ENCODE measurements around the gene B3GLCT. TPM values are rescaled to one million over a fixed set of nuclear protein-coding genes. Genes with fewer than 3 reads are reported as not detected.

Gene B3GLCT
- total and polyA plus RNA-seq, 10 of the 15 experiments (the other 5 are each of a cell fraction or from before 2014, with no cell fraction given): 0.07 to 0.89 (median 0.25) TPM

- ATAC-seq (no peak), DNase-seq (ENCODE audit: low read depth, low spot score) (no peak), FAIRE-seq (no peak)
- Histone ChIP-seq H3K4me1 (ENCODE audit: control insufficient read depth, insufficient read depth, low read length) (no peaks in the 10 kb centered on the region), H3K9me3 (replicated peaks; ENCODE audit: control insufficient read depth, insufficient read depth, low read length) (no peaks in the 10 kb centered on the region; the same call in 2 of the 3 replicates), H3K79me2 (ENCODE audit: control insufficient read depth, insufficient read depth, low read length) (no peaks in the 10 kb centered on the region), H2AFZ (ENCODE audit: control insufficient read depth, low read depth, low read length) (no peak overlapping the region), H3K4me3 (no peak overlapping the region), H3K9ac (ENCODE audit: control insufficient read depth, insufficient read depth, low read length) (no peak overlapping the region), H4K20me1 (ENCODE audit: control insufficient read depth, insufficient read depth) (no peaks in the 10 kb centered on the region), H3K4me2 (ENCODE audit: control insufficient read depth, insufficient read depth) (no peak overlapping the region), H3K27ac (ENCODE audit: control insufficient read depth, insufficient read depth) (no peak overlapping the region), H3K27me3 (replicated peaks in 1 of 2; ENCODE audit: control insufficient read depth in 2 of 2, insufficient read depth in 2 of 2, low read length in 1 of 2) (no peaks in the 10 kb centered on the region; a peak in 1 of 4 replicates), H3K36me3 (ENCODE audit: control insufficient read depth in 2 of 2, insufficient read depth in 2 of 2, low read length in 1 of 2) (no peaks in the 10 kb centered on the region)
- WGBS (ENCODE audit: insufficient coverage, insufficient replicate concordance, low lambda C conversion rate, missing lambda C conversion rate): 0% methylated on average over 2 of the region's 2 CpGs
- ChIA-PET CTCF (no interaction called here), SMC1A (ENCODE audit: uncharacterized antibody, unreplicated experiment) (no interaction called here), RAD21 (ENCODE audit: unreplicated experiment) (no interaction called here), POLR2A (no interaction called here)
- in situ Hi-C loops (cut with MboI) (no loop called here), intact Hi-C loops (cut with micrococcal nuclease; ENCODE audit: unreplicated experiment) (no loop called here)
- no TSS peak for BruUV-seq (replicated peaks)
- TF ChIP-seq IRF4 (IDR thresholded peaks at IDR 0.05; ENCODE audit: low read depth, low read length) (no peak), MTA2 (IDR thresholded peaks at IDR 0.05; ENCODE audit: low read depth) (no peak), CBX3 (IDR thresholded peaks at IDR 0.05; ENCODE audit: borderline replicate concordance, low read depth) (no peak), LARP7 (IDR thresholded peaks at IDR 0.05) (no peak), SMAD5 (IDR thresholded peaks at IDR 0.05; ENCODE audit: low read depth) (no peak), HDGF (IDR thresholded peaks at IDR 0.05) (no peak)
Observed at GRCh38 chr13:31357581-31357980, 157.8 kb downstream of the B3GLCT start.

GRCh38 chr13:31361673-31362072 lies 161.9 kb downstream of the B3GLCT start:
- no peaks in the 10 kb centered on the region for H4K20me1 ChIP-seq (ENCODE audit: control insufficient read depth, insufficient read depth)
- RAD21 ChIA-PET (ENCODE audit: unreplicated experiment): no interaction called here
- SMC1A ChIA-PET (ENCODE audit: uncharacterized antibody, unreplicated experiment): no interaction called here
- DNase-seq (ENCODE audit: low read depth, low spot score) (no peak), ATAC-seq (no peak), FAIRE-seq (no peak)
- no peak overlapping the region for H2AFZ ChIP-seq (ENCODE audit: control insufficient read depth, low read depth, low read length)
- CTCF ChIA-PET: no interaction called here
- WGBS (ENCODE audit: insufficient coverage, insufficient replicate concordance, low lambda C conversion rate, missing lambda C conversion rate): 0% methylated on average over 1 of the region's 1 CpG
- H3K4me2 ChIP-seq (ENCODE audit: control insufficient read depth, insufficient read depth): no peak overlapping the region
- H3K9ac ChIP-seq (ENCODE audit: control insufficient read depth, insufficient read depth, low read length): no peak overlapping the region
- intact Hi-C loops (cut with micrococcal nuclease; ENCODE audit: unreplicated experiment): no loop called here
- no peaks in the 10 kb centered on the region for H3K36me3 ChIP-seq (ENCODE audit: control insufficient read depth in 2 of 2, insufficient read depth in 2 of 2, low read length in 1 of 2)
- H3K4me1 ChIP-seq (ENCODE audit: control insufficient read depth, insufficient read depth, low read length): no peaks in the 10 kb centered on the region
- H3K27ac ChIP-seq (ENCODE audit: control insufficient read depth, insufficient read depth): no peak overlapping the region
- POLR2A ChIA-PET: no interaction called here
- no peak overlapping the region for H3K4me3 ChIP-seq
- no peaks in the 10 kb centered on the region for H3K79me2 ChIP-seq (ENCODE audit: control insufficient read depth, insufficient read depth, low read length)
- in situ Hi-C loops (cut with MboI): no loop called here
- TF ChIP-seq POLR2AphosphoS2 (IDR thresholded peaks at IDR 0.05; ENCODE audit: low read depth, low read length) (no peak), ZNF217 (IDR thresholded peaks at IDR 0.05) (no peak), YBX1 (IDR thresholded peaks at IDR 0.05) (no peak), CTCF (IDR thresholded peaks at IDR 0.05 in 2 of 3, conservative IDR thresholded peaks at IDR 0.05 in 1 of 3; ENCODE audit: control insufficient read depth in 2 of 3, extremely low read depth in 1 of 3, insufficient read depth in 1 of 3, low read depth in 3 of 3, low read length in 3 of 3) (no peak), POLR2AphosphoS5 (IDR thresholded peaks at IDR 0.05; ENCODE audit: low read length) (no peak)
- BruUV-seq (replicated peaks): no TSS peak
- H3K9me3 ChIP-seq (replicated peaks; ENCODE audit: control insufficient read depth, insufficient read depth, low read length): no peaks in the 10 kb centered on the region; the same call in 2 of the 3 replicates
- H3K27me3 ChIP-seq (replicated peaks in 1 of 2; ENCODE audit: control insufficient read depth in 2 of 2, insufficient read depth in 2 of 2, low read length in 1 of 2): no peaks in the 10 kb centered on the region
